Measurements from ENCODE around the gene DOCK6.

DOCK6 gene

DNA sequence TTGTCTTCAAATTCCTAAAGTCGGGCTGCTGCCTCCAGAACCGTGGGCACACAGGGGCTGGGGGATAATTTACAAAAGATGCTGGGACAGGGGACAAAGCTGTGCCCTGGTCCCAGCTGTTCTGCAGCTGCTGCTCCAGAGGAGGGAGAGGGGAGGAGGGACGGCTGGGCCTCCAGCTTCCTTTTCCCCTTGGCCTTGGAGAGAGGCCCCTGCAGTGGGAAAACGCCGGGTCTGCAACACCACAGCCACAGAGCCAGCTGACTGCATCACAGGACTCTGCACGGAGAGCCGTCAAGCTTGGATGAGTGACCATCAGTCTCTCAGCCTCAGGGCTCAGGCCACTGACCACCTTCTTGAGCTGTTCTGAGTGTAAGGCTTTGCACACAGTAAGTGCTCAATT, 6.1 kb downstream of the DOCK6 start:
- TF ChIP-seq, protein P1, sequence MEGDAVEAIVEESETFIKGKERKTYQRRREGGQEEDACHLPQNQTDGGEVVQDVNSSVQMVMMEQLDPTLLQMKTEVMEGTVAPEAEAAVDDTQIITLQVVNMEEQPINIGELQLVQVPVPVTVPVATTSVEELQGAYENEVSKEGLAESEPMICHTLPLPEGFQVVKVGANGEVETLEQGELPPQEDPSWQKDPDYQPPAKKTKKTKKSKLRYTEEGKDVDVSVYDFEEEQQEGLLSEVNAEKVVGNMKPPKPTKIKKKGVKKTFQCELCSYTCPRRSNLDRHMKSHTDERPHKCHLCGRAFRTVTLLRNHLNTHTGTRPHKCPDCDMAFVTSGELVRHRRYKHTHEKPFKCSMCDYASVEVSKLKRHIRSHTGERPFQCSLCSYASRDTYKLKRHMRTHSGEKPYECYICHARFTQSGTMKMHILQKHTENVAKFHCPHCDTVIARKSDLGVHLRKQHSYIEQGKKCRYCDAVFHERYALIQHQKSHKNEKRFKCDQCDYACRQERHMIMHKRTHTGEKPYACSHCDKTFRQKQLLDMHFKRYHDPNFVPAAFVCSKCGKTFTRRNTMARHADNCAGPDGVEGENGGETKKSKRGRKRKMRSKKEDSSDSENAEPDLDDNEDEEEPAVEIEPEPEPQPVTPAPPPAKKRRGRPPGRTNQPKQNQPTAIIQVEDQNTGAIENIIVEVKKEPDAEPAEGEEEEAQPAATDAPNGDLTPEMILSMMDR (conservative IDR thresholded peaks at IDR 0.05; ENCODE audit: low read depth, low read length), result no peak
- no peak overlapping the region for H3K27ac ChIP-seq
- H3K4me2 ChIP-seq, result no peak overlapping the region
- H3K27me3 ChIP-seq (ENCODE audit: insufficient read depth, low read depth), result peaks cover 13% of the 10 kb centered on the region; the same call in 1 of the 2 replicates
- no peaks in the 10 kb centered on the region for H3K4me1 ChIP-seq (ENCODE audit: low read depth, poor library complexity, severe bottlenecking)
- no peak overlapping the region for H3K4me3 ChIP-seq (IDR thresholded peaks at IDR 0.05; ENCODE audit: insufficient read depth, low read depth, low read length)
- no peak overlapping the region for H3K9ac ChIP-seq
- no peak overlapping the region for H2AFZ ChIP-seq (ENCODE audit: low read depth)
- no peaks in the 10 kb centered on the region for H4K20me1 ChIP-seq (ENCODE audit: insufficient read depth)
- H3K36me3 ChIP-seq (ENCODE audit: insufficient read depth), result no peaks in the 10 kb centered on the region
- H3K79me2 ChIP-seq (ENCODE audit: insufficient read depth, low read depth), result no peaks in the 10 kb centered on the region

DNA sequence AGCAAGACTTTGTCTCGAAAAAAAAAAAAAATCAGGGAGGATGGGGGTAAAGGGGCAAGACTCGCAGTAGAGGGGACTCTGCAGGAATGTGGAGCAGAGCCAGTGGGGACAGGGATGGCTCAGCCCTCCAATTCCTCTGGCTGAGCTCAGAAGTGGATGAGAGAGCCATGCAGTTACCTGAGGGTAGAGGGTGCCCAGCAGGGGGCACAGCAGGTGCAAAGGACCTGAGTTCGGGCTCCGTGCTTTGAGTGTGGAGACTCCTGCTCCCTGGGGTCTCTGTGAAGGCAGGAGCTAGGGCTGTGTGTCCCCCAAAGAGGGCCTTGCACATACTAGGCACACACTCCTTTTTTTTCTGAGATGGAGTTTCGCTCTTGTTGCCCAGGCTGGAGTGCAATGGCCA, 7.7 kb downstream of the DOCK6 start:
- H3K79me2 ChIP-seq (ENCODE audit: insufficient read depth, low read depth), result no peaks in the 10 kb centered on the region
- no peak overlapping the region for H3K4me2 ChIP-seq
- H3K36me3 ChIP-seq (ENCODE audit: insufficient read depth), result no peaks in the 10 kb centered on the region
- peaks cover 3% of the 10 kb centered on the region; the same call in 1 of the 2 replicates for H3K27me3 ChIP-seq (ENCODE audit: insufficient read depth, low read depth)
- TF ChIP-seq, protein P1 (conservative IDR thresholded peaks at IDR 0.05; ENCODE audit: low read depth, low read length), result no peak
- H2AFZ ChIP-seq (ENCODE audit: low read depth), result no peak overlapping the region
- no peak overlapping the region for H3K27ac ChIP-seq
- no peaks in the 10 kb centered on the region for H4K20me1 ChIP-seq (ENCODE audit: insufficient read depth)
- no peaks in the 10 kb centered on the region for H3K4me1 ChIP-seq (ENCODE audit: low read depth, poor library complexity, severe bottlenecking)
- no peak overlapping the region for H3K4me3 ChIP-seq (IDR thresholded peaks at IDR 0.05; ENCODE audit: insufficient read depth, low read depth, low read length)
- H3K9ac ChIP-seq, result no peak overlapping the region

DNA sequence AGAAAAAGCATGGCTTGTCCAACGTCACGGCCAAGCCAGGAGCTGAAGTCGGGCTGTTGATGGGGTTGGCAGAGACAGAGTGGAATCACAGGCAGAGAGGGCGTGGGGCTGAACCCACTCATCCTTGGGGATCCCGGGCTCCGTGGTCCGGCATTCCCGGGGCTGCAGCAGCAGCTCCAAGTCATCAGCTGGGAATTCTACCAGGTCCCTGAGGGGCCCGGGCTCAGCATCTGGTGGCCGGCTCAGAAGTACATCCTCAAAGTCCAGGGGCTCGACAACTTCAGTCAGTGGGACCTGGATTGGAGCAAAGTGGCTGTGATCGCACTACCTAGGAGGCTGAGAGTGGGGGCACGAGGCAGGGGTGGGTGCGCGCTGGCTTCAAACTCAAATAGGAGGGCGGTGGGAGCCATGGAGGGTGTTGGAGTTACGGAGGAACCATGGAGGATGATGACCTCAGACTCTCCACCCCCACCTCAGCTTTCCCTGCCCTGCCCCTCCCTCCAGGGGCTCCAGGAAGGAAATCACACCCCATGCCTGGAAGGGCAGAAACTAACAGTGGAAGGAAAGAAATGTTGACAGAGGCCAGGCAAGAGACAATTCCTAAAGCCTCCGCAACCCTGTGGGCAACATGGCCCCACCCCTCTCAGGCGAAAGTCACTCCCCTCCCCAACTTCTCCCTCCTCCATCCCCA, 9.5 kb downstream of the DOCK6 start:
- Histone ChIP-seq H4K20me1 (ENCODE audit: insufficient read depth) (no peaks in the 10 kb centered on the region), H3K27ac (no peak overlapping the region), H3K4me3 (IDR thresholded peaks at IDR 0.05; ENCODE audit: insufficient read depth, low read depth, low read length) (no peak overlapping the region), H3K36me3 (ENCODE audit: insufficient read depth) (no peaks in the 10 kb centered on the region), H3K27me3 (ENCODE audit: insufficient read depth, low read depth) (peaks cover 3% of the 10 kb centered on the region; the same call in 1 of the 2 replicates), H3K9ac (no peak overlapping the region), H3K4me2 (no peak overlapping the region), H3K79me2 (ENCODE audit: insufficient read depth, low read depth) (no peaks in the 10 kb centered on the region), H2AFZ (ENCODE audit: low read depth) (no peak overlapping the region), H3K4me1 (ENCODE audit: low read depth, poor library complexity, severe bottlenecking) (no peaks in the 10 kb centered on the region)
- TF ChIP-seq, protein P1 (conservative IDR thresholded peaks at IDR 0.05; ENCODE audit: low read depth, low read length), result no peak

DNA sequence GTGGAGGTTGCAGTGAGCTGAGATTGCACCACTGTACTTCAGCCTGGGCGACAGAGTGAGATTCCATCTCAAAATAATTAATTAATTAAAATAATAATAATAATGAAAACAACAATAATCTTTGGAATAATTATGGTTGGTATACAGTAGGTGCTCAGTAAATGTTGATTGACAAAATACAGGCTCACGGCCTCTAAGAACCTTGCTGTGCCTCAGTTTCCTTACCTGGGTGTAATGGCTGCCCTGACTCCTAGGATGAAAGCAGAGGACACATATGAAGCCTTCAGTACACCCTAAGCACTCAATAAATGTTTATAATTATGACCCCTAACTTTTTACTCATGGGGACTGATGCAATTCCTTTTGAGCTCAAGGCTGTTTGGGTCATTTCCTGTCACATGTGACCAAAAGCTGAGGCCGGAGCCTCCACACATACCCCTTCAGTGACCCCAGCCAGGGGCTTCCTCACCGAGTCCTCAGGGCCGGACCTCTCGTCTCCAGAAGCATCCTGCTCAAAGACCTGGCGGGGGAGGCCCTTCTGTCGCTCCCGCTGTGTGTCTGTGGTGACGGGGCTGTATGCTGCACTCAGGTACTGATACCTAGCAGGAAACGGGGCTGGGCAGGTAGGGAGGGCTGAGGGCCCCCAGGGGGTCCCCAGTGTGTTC, 10.5 kb downstream of the DOCK6 start:
- H3K4me1 ChIP-seq (ENCODE audit: low read depth, poor library complexity, severe bottlenecking), result no peaks in the 10 kb centered on the region
- peaks cover 3% of the 10 kb centered on the region; the same call in 1 of the 2 replicates for H3K27me3 ChIP-seq (ENCODE audit: insufficient read depth, low read depth)
- no peak overlapping the region for H2AFZ ChIP-seq (ENCODE audit: low read depth)
- no peak overlapping the region for H3K27ac ChIP-seq
- H4K20me1 ChIP-seq (ENCODE audit: insufficient read depth), result no peaks in the 10 kb centered on the region
- H3K4me3 ChIP-seq (IDR thresholded peaks at IDR 0.05; ENCODE audit: insufficient read depth, low read depth, low read length), result no peak overlapping the region
- H3K79me2 ChIP-seq (ENCODE audit: insufficient read depth, low read depth), result no peaks in the 10 kb centered on the region
- H3K4me2 ChIP-seq, result no peak overlapping the region
- no peak overlapping the region for H3K9ac ChIP-seq
- no peaks in the 10 kb centered on the region for H3K36me3 ChIP-seq (ENCODE audit: insufficient read depth)
- TF ChIP-seq, protein P1 (conservative IDR thresholded peaks at IDR 0.05; ENCODE audit: low read depth, low read length), result no peak
